ENCODE measurements around the gene SGIP1. TPM values are rescaled to one million over a fixed set of nuclear protein-coding genes. Genes with fewer than 3 reads are reported as not detected.
"Not testable (repeated sequence)": the region's sequence is repeated elsewhere in the genome, so short reads cannot be mapped to it uniquely, and the experiment has no call there.

Gene SGIP1
- total RNA-seq, 1 donor from 2014 or later = 31.8 TPM

DNA sequence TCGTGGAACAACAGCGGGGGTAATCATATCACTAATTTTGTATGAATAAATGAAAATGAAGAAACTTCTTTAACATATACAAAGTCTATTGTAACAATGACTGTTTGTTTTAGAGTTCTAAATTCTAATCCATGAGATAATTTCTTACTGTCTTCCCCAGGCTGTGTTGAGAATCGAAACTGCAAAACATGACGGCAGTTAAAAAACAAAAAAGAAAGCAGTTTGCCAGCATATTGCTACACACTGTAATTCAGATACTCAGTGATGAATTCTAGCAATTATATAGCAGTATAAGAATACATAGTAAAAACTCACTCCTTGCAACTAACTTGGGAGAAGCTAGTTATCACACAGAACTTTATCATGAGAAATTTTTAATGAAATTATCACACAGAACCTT is 245.0 kb downstream of the SGIP1 start:
- Mint-ChIP-seq H3K27me3 (ENCODE audit: low read depth) (peaks cover 8% of the 10 kb centered on the region), H3K4me1 (ENCODE audit: low read depth) (no peaks in the 10 kb centered on the region), H3K4me3 (ENCODE audit: unreplicated experiment) (no peak overlapping the region), H3K27ac (ENCODE audit: unreplicated experiment) (no peak overlapping the region), H3K36me3 (ENCODE audit: low read depth) (no peaks in the 10 kb centered on the region), H3K9me3 (ENCODE audit: low read depth) (peaks cover 8% of the 10 kb centered on the region)
- TF ChIP-seq, protein P1, sequence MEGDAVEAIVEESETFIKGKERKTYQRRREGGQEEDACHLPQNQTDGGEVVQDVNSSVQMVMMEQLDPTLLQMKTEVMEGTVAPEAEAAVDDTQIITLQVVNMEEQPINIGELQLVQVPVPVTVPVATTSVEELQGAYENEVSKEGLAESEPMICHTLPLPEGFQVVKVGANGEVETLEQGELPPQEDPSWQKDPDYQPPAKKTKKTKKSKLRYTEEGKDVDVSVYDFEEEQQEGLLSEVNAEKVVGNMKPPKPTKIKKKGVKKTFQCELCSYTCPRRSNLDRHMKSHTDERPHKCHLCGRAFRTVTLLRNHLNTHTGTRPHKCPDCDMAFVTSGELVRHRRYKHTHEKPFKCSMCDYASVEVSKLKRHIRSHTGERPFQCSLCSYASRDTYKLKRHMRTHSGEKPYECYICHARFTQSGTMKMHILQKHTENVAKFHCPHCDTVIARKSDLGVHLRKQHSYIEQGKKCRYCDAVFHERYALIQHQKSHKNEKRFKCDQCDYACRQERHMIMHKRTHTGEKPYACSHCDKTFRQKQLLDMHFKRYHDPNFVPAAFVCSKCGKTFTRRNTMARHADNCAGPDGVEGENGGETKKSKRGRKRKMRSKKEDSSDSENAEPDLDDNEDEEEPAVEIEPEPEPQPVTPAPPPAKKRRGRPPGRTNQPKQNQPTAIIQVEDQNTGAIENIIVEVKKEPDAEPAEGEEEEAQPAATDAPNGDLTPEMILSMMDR (IDR thresholded peaks at IDR 0.05) = no peak
- DNase-seq (ENCODE audit: low spot score) = no peak

- no peaks in the 10 kb centered on the region for H3K4me1 Mint-ChIP-seq (ENCODE audit: low read depth)
- DNase-seq (ENCODE audit: low spot score) = no peak
- H3K9me3 Mint-ChIP-seq (ENCODE audit: low read depth) = peaks cover 13% of the 10 kb centered on the region
- H3K27ac Mint-ChIP-seq (ENCODE audit: unreplicated experiment) = no peak overlapping the region
- H3K36me3 Mint-ChIP-seq (ENCODE audit: low read depth) = no peaks in the 10 kb centered on the region
- peaks cover 8% of the 10 kb centered on the region for H3K27me3 Mint-ChIP-seq (ENCODE audit: low read depth)
- TF ChIP-seq, protein P1 (IDR thresholded peaks at IDR 0.05) = no peak
- no peak overlapping the region for H3K4me3 Mint-ChIP-seq (ENCODE audit: unreplicated experiment)
Measured at GRCh38 chr1:66779475-66780078, 245.6 kb downstream of the SGIP1 start.

GRCh38 chr1:66785800-66786199 is 251.8 kb downstream of the SGIP1 start:
- H3K9me3 Mint-ChIP-seq (ENCODE audit: low read depth); H3K4me1 Mint-ChIP-seq (ENCODE audit: low read depth); H3K4me3 Mint-ChIP-seq (ENCODE audit: unreplicated experiment); H3K27ac Mint-ChIP-seq (ENCODE audit: unreplicated experiment); H3K36me3 Mint-ChIP-seq (ENCODE audit: low read depth); DNase-seq (ENCODE audit: low spot score); H3K27me3 Mint-ChIP-seq (ENCODE audit: low read depth): not testable (repeated sequence)

- H3K4me3 Mint-ChIP-seq (ENCODE audit: unreplicated experiment) = no peak overlapping the region
- H3K27me3 Mint-ChIP-seq (ENCODE audit: low read depth) = peaks cover 2% of the 10 kb centered on the region
- no peak for DNase-seq (ENCODE audit: low spot score)
- no peaks in the 10 kb centered on the region for H3K4me1 Mint-ChIP-seq (ENCODE audit: low read depth)
- TF ChIP-seq, protein P1 (IDR thresholded peaks at IDR 0.05) = no peak
- peaks cover 5% of the 10 kb centered on the region for H3K9me3 Mint-ChIP-seq (ENCODE audit: low read depth)
- no peaks in the 10 kb centered on the region for H3K36me3 Mint-ChIP-seq (ENCODE audit: low read depth)
- H3K27ac Mint-ChIP-seq (ENCODE audit: unreplicated experiment) = no peak overlapping the region
Measured at GRCh38 chr1:66787641-66788040, 253.7 kb downstream of the SGIP1 start.

DNA sequence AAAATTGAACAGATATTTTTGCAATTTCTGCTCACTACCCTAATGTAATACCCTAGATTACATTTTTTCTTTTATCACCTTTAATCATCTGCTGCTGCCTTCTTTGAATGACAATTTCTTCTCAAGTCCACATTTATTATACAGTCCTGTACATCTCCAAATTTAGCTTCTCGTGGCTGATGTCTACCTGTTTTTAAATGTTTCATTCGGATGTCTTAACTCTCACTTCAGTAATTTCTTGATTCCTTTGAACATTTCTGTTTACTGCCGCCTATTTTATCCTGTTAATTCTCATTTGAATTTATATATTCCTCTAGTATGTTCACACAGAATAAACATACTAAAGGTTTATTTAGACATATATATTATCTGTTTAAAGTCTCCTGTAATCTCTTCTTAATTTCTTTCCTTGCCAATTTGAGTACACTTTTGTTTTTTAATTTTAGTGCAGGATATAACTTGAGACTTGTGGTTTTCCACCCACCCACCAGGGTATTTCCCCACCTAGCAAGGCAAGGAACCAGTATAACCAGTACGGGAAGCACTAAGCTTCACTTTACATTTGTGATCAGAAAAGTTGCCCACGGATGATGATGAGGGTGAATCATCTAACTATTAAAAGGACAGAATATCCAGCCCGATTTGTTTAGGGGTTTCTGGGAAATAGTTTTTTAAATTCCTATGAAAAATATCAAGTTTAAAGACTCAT is 254.4 kb downstream of the SGIP1 start:
- no peak for DNase-seq (ENCODE audit: low spot score)
- no peaks in the 10 kb centered on the region for H3K4me1 Mint-ChIP-seq (ENCODE audit: low read depth)
- H3K36me3 Mint-ChIP-seq (ENCODE audit: low read depth) = no peaks in the 10 kb centered on the region
- peaks cover 2% of the 10 kb centered on the region for H3K27me3 Mint-ChIP-seq (ENCODE audit: low read depth)
- no peak overlapping the region for H3K27ac Mint-ChIP-seq (ENCODE audit: unreplicated experiment)
- peaks cover 5% of the 10 kb centered on the region for H3K9me3 Mint-ChIP-seq (ENCODE audit: low read depth)
- TF ChIP-seq, protein P1 (IDR thresholded peaks at IDR 0.05) = no peak
- H3K4me3 Mint-ChIP-seq (ENCODE audit: unreplicated experiment) = no peak overlapping the region
